Activated CD8-positive, alpha-beta memory T cell treated with anti-CD3 and anti-CD28 coated beads, Interleukin-2, amount 10 ng/mL, durations not matched to agents 7 days and 5 days (primary cell): ENCODE measurements around the gene TSPAN2. TPM values are rescaled to one million over a fixed set of nuclear protein-coding genes. Genes with fewer than 3 reads are reported as not detected.

Experiments
- ATAC-seq: fragments of 150-1000 bp; cut with Tn5 transposase; one replicate; pipeline ENCODE4 v1.10.0; 2021; ENCODE audit warnings: moderate library complexity
- CTCF ChIA-PET: fragments of 350-600 bp; sonication (Branson Sonifier 250); formaldehyde crosslinking; loops from one replicate; lab custom pipeline; 2021; ENCODE audit warnings: antibody characterized with exemption; lab: Charles Lee
- DNase-seq: peaks from one replicate; pipeline ENCODE4 v3.0.0-alpha.2; 2020
- H3K27ac Mint-ChIP-seq: one replicate; pipeline ENCODE4 v1.8.0; 2021; ENCODE audit warnings: mild to moderate bottlenecking, mixed read lengths
- H3K27me3 Mint-ChIP-seq: one replicate; pipeline ENCODE4 v1.8.0; 2021; ENCODE audit warnings: mixed read lengths
- H3K36me3 Mint-ChIP-seq: one replicate; pipeline ENCODE4 v1.8.0; 2021; ENCODE audit warnings: mild to moderate bottlenecking, mixed read lengths
- H3K4me1 Mint-ChIP-seq: one replicate; pipeline ENCODE4 v1.8.0; 2021; ENCODE audit warnings: mixed read lengths
- H3K4me3 Mint-ChIP-seq: one replicate; pipeline ENCODE4 v1.8.0; 2021; ENCODE audit warnings: mild to moderate bottlenecking, moderate library complexity, mixed read lengths
- H3K9me3 Mint-ChIP-seq: one replicate; pipeline ENCODE4 v1.8.0; 2022; ENCODE audit warnings: low read depth, mixed read lengths
- total RNA-seq, 2 experiments: library from RNA; stranded (reverse); gene quantifications; one replicate each; pipeline ENCODE4 v1.2.3, GENCODE V29; 2021

TSPAN2 gene
- total RNA-seq, 2 experiments from 2014 or later = 1.2 to 2.3 TPM

DNA sequence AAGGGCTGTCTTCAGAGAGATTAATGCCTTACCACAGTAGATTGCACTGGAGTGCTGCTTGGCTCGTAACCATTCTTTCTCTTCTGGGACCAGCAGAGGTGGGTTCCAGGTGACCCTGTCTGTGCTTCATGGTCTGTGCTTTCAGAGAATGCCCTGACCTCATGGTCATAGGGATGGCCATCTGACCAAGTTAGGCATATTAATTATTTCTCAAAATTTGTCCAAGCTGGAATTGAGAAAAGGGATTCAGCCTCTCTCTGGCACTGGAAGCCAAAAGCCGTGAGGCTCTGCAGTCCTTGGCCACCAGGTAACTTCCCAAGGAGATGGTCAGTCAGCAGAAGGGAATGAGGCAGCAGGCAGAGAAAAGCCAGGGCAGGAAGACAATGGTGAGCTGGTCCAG is 37.2 kb upstream of the TSPAN2 start:
- CTCF ChIA-PET = no interaction called here
- Mint-ChIP-seq H3K4me1 (no peaks in the 10 kb centered on the region), H3K36me3 (no peaks in the 10 kb centered on the region), H3K27ac (no peak overlapping the region), H3K9me3 (peaks cover 4% of the 10 kb centered on the region), H3K27me3 (peaks cover 15% of the 10 kb centered on the region), H3K4me3 (no peak overlapping the region)
- no peak for ATAC-seq
- no peak for DNase-seq

GRCh38 chr1:115123116-115123515 is 33.8 kb upstream of the TSPAN2 start:
- CTCF ChIA-PET = no interaction called here
- H3K27me3 Mint-ChIP-seq = peaks cover 20% of the 10 kb centered on the region

GRCh38 chr1:115121793-115122192 is 32.5 kb upstream of the TSPAN2 start:
- Mint-ChIP-seq H3K27me3 (peaks cover 18% of the 10 kb centered on the region), H3K4me3 (no peak overlapping the region), H3K36me3 (no peaks in the 10 kb centered on the region), H3K9me3 (peaks cover 8% of the 10 kb centered on the region), H3K4me1 (no peaks in the 10 kb centered on the region), H3K27ac (no peak overlapping the region)
- DNase-seq (no peak), ATAC-seq (no peak)
- CTCF ChIA-PET = no interaction called here

More at GRCh38 chr1:115123116-115123515, 33.8 kb upstream of the TSPAN2 start:
- Mint-ChIP-seq H3K9me3 (peaks cover 8% of the 10 kb centered on the region), H3K27ac (no peak overlapping the region), H3K4me1 (no peaks in the 10 kb centered on the region), H3K36me3 (no peaks in the 10 kb centered on the region), H3K4me3 (no peak overlapping the region)
- DNase-seq = no peak
- ATAC-seq = no peak

DNA sequence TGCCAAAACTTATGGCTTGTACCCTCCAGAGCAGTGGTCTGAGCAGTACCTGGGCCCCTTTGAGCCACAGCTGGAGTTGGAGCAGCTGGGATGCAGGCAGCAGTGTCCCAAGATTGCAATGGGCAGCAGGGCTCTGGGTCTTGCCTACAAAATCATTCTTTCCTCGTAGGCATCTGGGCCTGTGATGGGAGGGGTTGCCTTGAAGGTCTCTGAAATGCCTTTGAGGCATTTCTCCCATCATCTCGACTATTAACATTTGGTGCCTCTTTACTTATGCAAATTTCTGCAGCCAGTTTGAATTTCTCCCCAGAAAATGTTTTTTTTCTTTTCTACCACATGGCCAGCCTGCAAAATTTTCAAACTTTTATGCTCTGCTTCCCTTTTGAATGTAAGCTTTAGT is 31.0 kb upstream of the TSPAN2 start:
- H3K4me1 Mint-ChIP-seq = no peaks in the 10 kb centered on the region
- ATAC-seq (no peak), DNase-seq (no peak)
- no peak overlapping the region for H3K27ac Mint-ChIP-seq
- H3K36me3 Mint-ChIP-seq = no peaks in the 10 kb centered on the region
- H3K27me3 Mint-ChIP-seq = peaks cover 18% of the 10 kb centered on the region
- H3K9me3 Mint-ChIP-seq = peaks cover 8% of the 10 kb centered on the region
- H3K4me3 Mint-ChIP-seq = no peak overlapping the region
- CTCF ChIA-PET = no interaction called here

- DNase-seq (no peak), ATAC-seq (no peak)
- no peaks in the 10 kb centered on the region for H3K36me3 Mint-ChIP-seq
- H3K4me1 Mint-ChIP-seq = no peaks in the 10 kb centered on the region
- H3K27me3 Mint-ChIP-seq = peaks cover 9% of the 10 kb centered on the region
- H3K9me3 Mint-ChIP-seq = peaks cover 4% of the 10 kb centered on the region
- CTCF ChIA-PET = no interaction called here
- no peak overlapping the region for H3K4me3 Mint-ChIP-seq
- H3K27ac Mint-ChIP-seq = no peak overlapping the region
Measured at GRCh38 chr1:115118611-115119010, 29.3 kb upstream of the TSPAN2 start.

DNA sequence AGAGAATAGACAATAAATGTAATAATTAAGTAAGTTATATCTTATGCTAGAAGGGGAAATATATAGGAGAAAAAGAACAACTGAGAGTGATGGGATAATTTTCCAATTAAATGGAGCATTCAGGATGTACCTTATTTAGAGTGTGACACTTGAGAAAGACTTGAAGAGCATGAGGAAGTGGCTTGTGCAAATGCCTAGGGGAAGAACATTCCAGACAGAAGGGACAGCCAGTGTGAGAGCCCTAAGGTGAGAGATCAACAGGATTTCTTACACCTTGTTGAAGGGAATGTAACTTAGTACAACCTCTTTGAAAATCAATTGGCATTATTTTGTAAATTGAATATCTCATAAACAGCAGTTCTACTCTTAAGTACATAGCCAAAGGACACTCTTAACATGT is 28.8 kb upstream of the TSPAN2 start:
- Mint-ChIP-seq H3K27me3 (peaks cover 8% of the 10 kb centered on the region), H3K4me1 (no peaks in the 10 kb centered on the region), H3K9me3 (peaks cover 4% of the 10 kb centered on the region), H3K36me3 (no peaks in the 10 kb centered on the region), H3K4me3 (no peak overlapping the region), H3K27ac (no peak overlapping the region)
- DNase-seq (no peak), ATAC-seq (no peak)
- CTCF ChIA-PET = no interaction called here

- H3K36me3 Mint-ChIP-seq = no peaks in the 10 kb centered on the region
- CTCF ChIA-PET = no interaction called here
- peaks cover 4% of the 10 kb centered on the region for H3K9me3 Mint-ChIP-seq
- H3K27me3 Mint-ChIP-seq = peaks cover 6% of the 10 kb centered on the region
- DNase-seq (no peak), ATAC-seq (no peak)
- no peak overlapping the region for H3K4me3 Mint-ChIP-seq
- H3K27ac Mint-ChIP-seq = no peak overlapping the region
- H3K4me1 Mint-ChIP-seq = no peaks in the 10 kb centered on the region
Measured at GRCh38 chr1:115117298-115117697, 28.0 kb upstream of the TSPAN2 start.

GRCh38 chr1:115116512-115116911 is 27.2 kb upstream of the TSPAN2 start:
- no peaks in the 10 kb centered on the region for H3K4me1 Mint-ChIP-seq
- H3K4me3 Mint-ChIP-seq = no peak overlapping the region
- peaks cover 6% of the 10 kb centered on the region for H3K27me3 Mint-ChIP-seq
- H3K36me3 Mint-ChIP-seq = no peaks in the 10 kb centered on the region
- DNase-seq = no peak
- H3K9me3 Mint-ChIP-seq = peaks cover 4% of the 10 kb centered on the region
- no peak overlapping the region for H3K27ac Mint-ChIP-seq
- no peak for ATAC-seq
- CTCF ChIA-PET = no interaction called here

- ATAC-seq = no peak
- Mint-ChIP-seq H3K27ac (no peak overlapping the region), H3K4me3 (no peak overlapping the region), H3K4me1 (no peaks in the 10 kb centered on the region), H3K27me3 (peaks cover 4% of the 10 kb centered on the region), H3K9me3 (peaks cover 3% of the 10 kb centered on the region), H3K36me3 (no peaks in the 10 kb centered on the region)
- no peak for DNase-seq
- CTCF ChIA-PET = no interaction called here
Measured at GRCh38 chr1:115115521-115116161, 26.3 kb upstream of the TSPAN2 start.

GRCh38 chr1:115114308-115114707 is 25.0 kb upstream of the TSPAN2 start:
- no peak for ATAC-seq
- Mint-ChIP-seq H3K4me3 (no peak overlapping the region), H3K4me1 (no peaks in the 10 kb centered on the region), H3K36me3 (peaks cover 2% of the 10 kb centered on the region), H3K27ac (no peak overlapping the region), H3K27me3 (no peaks in the 10 kb centered on the region), H3K9me3 (no peaks in the 10 kb centered on the region)
- CTCF ChIA-PET = interaction anchor here (0.8 to 4.2 kb wide), 7 partner anchors 15 to 137 kb away, joined by 3 to 44 read pairs (median 16); no protein-coding TSS in a partner anchor
- no peak for DNase-seq

- CTCF ChIA-PET = interaction anchor here (0.8 to 4.2 kb wide), 14 partner anchors 15 to 137 kb away, joined by 3 to 44 read pairs (median 4); no protein-coding TSS in a partner anchor
- ATAC-seq (no peak), DNase-seq (no peak)
- Mint-ChIP-seq H3K4me3 (no peak overlapping the region), H3K27me3 (no peaks in the 10 kb centered on the region), H3K9me3 (no peaks in the 10 kb centered on the region), H3K27ac (no peak overlapping the region), H3K36me3 (peaks cover 2% of the 10 kb centered on the region), H3K4me1 (no peaks in the 10 kb centered on the region)
Measured at GRCh38 chr1:115113766-115114165, 24.5 kb upstream of the TSPAN2 start.

GRCh38 chr1:115112496-115113375 is 23.4 kb upstream of the TSPAN2 start:
- Mint-ChIP-seq H3K9me3 (no peaks in the 10 kb centered on the region), H3K27me3 (no peaks in the 10 kb centered on the region), H3K27ac (no peak overlapping the region), H3K4me1 (no peaks in the 10 kb centered on the region), H3K36me3 (peaks cover 2% of the 10 kb centered on the region), H3K4me3 (no peak overlapping the region)
- peak; percentile 47 for ATAC-seq
- peak; percentile 54 for DNase-seq
- CTCF ChIA-PET = interaction anchor here (0.6 to 4.2 kb wide), 23 partner anchors 10 to 1258 kb away, joined by 3 to 44 read pairs (median 5); partner anchors contain the start of gene TSHB

DNA sequence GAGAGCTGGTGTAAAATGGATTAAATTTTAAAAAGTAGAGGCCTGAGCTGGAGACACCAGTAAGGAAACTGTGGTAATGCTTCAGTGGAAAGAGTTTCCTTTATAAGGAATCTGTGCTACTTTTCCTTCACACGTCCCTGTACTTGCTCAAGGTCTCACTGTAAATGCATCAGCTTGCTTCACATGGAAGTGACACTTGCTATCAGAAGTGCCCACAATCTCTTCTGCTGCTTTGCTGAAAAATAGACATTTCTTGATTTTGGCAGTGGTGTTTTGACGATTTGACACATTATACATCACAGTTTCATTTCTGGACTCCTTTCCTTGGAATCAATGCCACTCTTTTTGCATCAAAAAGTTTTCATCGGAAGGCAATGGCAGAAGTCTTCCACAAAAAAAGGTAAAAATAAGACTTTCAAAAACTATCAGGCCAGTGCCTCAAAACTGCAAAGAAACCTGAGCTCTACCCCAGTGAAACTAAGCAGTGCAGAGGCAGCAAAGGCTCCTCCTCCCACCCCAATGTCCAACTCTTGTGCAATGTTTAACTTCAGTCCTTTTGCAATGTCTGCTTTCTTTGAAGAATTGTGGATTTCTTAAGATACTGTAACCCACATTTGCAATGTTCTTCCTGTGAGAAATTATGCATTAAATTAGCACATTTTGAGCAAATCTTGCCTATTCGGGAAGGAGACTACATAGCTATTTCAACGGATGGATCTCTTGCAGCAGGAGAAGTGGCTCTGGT is 18.4 kb upstream of the TSPAN2 start:
- no peaks in the 10 kb centered on the region for H3K4me1 Mint-ChIP-seq
- no peaks in the 10 kb centered on the region for H3K9me3 Mint-ChIP-seq
- H3K27me3 Mint-ChIP-seq = no peaks in the 10 kb centered on the region
- no peak overlapping the region for H3K27ac Mint-ChIP-seq
- no peak overlapping the region for H3K4me3 Mint-ChIP-seq
- peaks cover 2% of the 10 kb centered on the region for H3K36me3 Mint-ChIP-seq
- CTCF ChIA-PET = interaction anchor here (1.0 kb wide), 1 partner anchor 50 kb away, joined by 3 read pairs; no protein-coding TSS in a partner anchor
- no peak for DNase-seq
- ATAC-seq = no peak
